ENCODE data around the gene C10orf67. TPM values are rescaled to one million over a fixed set of nuclear protein-coding genes. Genes with fewer than 3 reads are reported as not detected.

C10orf67 gene
- total RNA-seq, 1 experiment from 2014 or later: not detected

GRCh38 chr10:23196915-23197314 lies 147.7 kb downstream of the C10orf67 start:
- H3K27ac ChIP-seq (ENCODE audit: low read depth, low read length): no peak overlapping the region
- no peaks in the 10 kb centered on the region for H3K4me1 ChIP-seq (ENCODE audit: control insufficient read depth in 1 of 2, insufficient read depth in 2 of 2, low read length in 2 of 2)
- H3K79me2 ChIP-seq (ENCODE audit: insufficient read depth, low read length): no peaks in the 10 kb centered on the region
- RAD21 ChIA-PET (ENCODE audit: low non-redundant PET in 1 of 2, low total read pairs in 2 of 2, uncharacterized antibody in 2 of 2, unreplicated experiment in 2 of 2): no interaction called here
- no TSS peak for BruUV-seq (replicated peaks)
- H3K9me2 ChIP-seq (ENCODE audit: insufficient read depth): no peaks in the 10 kb centered on the region
- no peak for ATAC-seq
- H4K20me1 ChIP-seq (ENCODE audit: insufficient read depth): no peaks in the 10 kb centered on the region
- peaks cover 10% of the 10 kb centered on the region; the same call in 1 of the 2 replicates for H3K27me3 ChIP-seq (ENCODE audit: insufficient read depth, low read length)
- H3K36me3 ChIP-seq (ENCODE audit: control insufficient read depth in 1 of 2, insufficient read depth in 2 of 2, low read length in 2 of 2): no peaks in the 10 kb centered on the region
- H3K4me2 ChIP-seq (ENCODE audit: low read length): no peak overlapping the region
- no peak for TF ChIP-seq EGR1 (IDR thresholded peaks at IDR 0.05; ENCODE audit: low read depth)
- TF ChIP-seq ATF3 (IDR thresholded peaks at IDR 0.05): no peak
- no peak for TF ChIP-seq CEBPB (IDR thresholded peaks at IDR 0.05; ENCODE audit: low read depth)
- no peak for TF ChIP-seq SIN3A (IDR thresholded peaks at IDR 0.05; ENCODE audit: low read depth)
- no peak for TF ChIP-seq ZNF274 (IDR thresholded peaks at IDR 0.05; ENCODE audit: low read depth, low read length)
- TF ChIP-seq REST (IDR thresholded peaks at IDR 0.05; ENCODE audit: low read depth): no peak
- TF ChIP-seq CBX3 (IDR thresholded peaks at IDR 0.05; ENCODE audit: low read depth): no peak
- TF ChIP-seq CTCF (IDR thresholded peaks at IDR 0.05 in 2 of 3, conservative IDR thresholded peaks at IDR 0.05 in 1 of 3; ENCODE audit: borderline replicate concordance in 1 of 3, insufficient read depth in 1 of 3, low read depth in 2 of 3, low read length in 2 of 3): no peak
- no peak for TF ChIP-seq MAX (IDR thresholded peaks at IDR 0.05)
- no peaks in the 10 kb centered on the region for H3K9me3 ChIP-seq (ENCODE audit: control insufficient read depth in 1 of 2, insufficient read depth in 1 of 2, low read depth in 1 of 2, low read length in 2 of 2)
- POLR2A ChIA-PET: no interaction called here
- no peak for DNase-seq (ENCODE audit: low read depth, low spot score)
- H2AFZ ChIP-seq (ENCODE audit: low read depth, low read length, poor library complexity, severe bottlenecking): no peak overlapping the region
- intact Hi-C loops (cut with micrococcal nuclease): no loop called here
- CTCF ChIA-PET: no interaction called here
- no peak overlapping the region for H3K4me3 ChIP-seq (replicated peaks in 1 of 2; ENCODE audit: low read depth in 1 of 2, low read length in 2 of 2)
- H3K9ac ChIP-seq (ENCODE audit: low read length): no peak overlapping the region

All from HCT116 (cell line).